PFSK-1 (cell line): ENCODE data around the gene S1PR3.

Experiments
- POLR2AphosphoS5 ChIP-seq: IDR thresholded peaks from 2 replicates; pipeline ENCODE4 v1.6.1; 2012; ENCODE audit warnings: low read depth, mild to moderate bottlenecking, control low read depth, low read length, moderate library complexity
- SIN3A ChIP-seq: IDR thresholded peaks from 2 replicates; pipeline ENCODE4 v1.6.1; 2012; ENCODE audit warnings: mild to moderate bottlenecking, low read length, moderate library complexity, borderline replicate concordance; ENCODE audit not compliant: insufficient read depth
- TF ChIP-seq, protein P1 (sequence below), 2 experiments: IDR thresholded peaks; 2 replicates each; pipeline versions ENCODE4 v1.6.1 to v1.8.0; 2011 to 2012; ENCODE audit warnings: low read depth in 2 of 2, low read length in 2 of 2, control low read depth in 1 of 2, inconsistent platforms in 1 of 2, mild to moderate bottlenecking in 1 of 2, moderate library complexity in 1 of 2; ENCODE audit not compliant: insufficient read depth in 1 of 2

DNA sequence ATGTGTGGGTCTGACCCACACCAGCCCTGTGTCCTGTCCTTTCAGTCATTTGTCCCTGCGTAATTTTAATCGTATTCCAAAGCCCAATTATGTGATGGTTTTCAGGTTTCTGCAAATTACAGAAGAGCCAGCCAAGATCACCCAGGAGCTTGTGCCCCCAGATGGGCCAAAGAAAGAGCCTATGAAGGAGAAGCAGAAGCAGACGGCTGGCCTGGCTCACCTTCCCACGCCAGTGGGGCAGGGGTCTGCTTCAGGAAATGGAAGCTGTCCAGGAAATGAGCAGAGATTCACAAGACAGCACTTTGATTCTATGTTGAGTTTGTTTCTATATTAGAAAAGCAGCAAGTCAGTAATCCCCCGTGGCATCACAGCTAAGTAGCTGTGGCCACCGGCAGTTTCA lies 11.7 kb downstream of the S1PR3 start:
- no peak for TF ChIP-seq POLR2AphosphoS5
- TF ChIP-seq, protein P1, sequence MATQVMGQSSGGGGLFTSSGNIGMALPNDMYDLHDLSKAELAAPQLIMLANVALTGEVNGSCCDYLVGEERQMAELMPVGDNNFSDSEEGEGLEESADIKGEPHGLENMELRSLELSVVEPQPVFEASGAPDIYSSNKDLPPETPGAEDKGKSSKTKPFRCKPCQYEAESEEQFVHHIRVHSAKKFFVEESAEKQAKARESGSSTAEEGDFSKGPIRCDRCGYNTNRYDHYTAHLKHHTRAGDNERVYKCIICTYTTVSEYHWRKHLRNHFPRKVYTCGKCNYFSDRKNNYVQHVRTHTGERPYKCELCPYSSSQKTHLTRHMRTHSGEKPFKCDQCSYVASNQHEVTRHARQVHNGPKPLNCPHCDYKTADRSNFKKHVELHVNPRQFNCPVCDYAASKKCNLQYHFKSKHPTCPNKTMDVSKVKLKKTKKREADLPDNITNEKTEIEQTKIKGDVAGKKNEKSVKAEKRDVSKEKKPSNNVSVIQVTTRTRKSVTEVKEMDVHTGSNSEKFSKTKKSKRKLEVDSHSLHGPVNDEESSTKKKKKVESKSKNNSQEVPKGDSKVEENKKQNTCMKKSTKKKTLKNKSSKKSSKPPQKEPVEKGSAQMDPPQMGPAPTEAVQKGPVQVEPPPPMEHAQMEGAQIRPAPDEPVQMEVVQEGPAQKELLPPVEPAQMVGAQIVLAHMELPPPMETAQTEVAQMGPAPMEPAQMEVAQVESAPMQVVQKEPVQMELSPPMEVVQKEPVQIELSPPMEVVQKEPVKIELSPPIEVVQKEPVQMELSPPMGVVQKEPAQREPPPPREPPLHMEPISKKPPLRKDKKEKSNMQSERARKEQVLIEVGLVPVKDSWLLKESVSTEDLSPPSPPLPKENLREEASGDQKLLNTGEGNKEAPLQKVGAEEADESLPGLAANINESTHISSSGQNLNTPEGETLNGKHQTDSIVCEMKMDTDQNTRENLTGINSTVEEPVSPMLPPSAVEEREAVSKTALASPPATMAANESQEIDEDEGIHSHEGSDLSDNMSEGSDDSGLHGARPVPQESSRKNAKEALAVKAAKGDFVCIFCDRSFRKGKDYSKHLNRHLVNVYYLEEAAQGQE (IDR thresholded peaks at IDR 0.05; ENCODE audit: insufficient read depth in 1 of 2, low read depth in 2 of 2, low read length in 2 of 2) = no peak
- TF ChIP-seq SIN3A = no peak
